ENCODE measurements around the gene GRAMD1B. TPM values are rescaled to one million over a fixed set of nuclear protein-coding genes. Genes with fewer than 3 reads are reported as not detected.

The GRAMD1B gene
- total RNA-seq, 1 experiment from 2014 or later = 82.1 TPM

GRCh38 chr11:123531325-123531724 is 101.3 kb downstream of the GRAMD1B start:
- BruUV-seq (replicated peaks) = no TSS peak

GRCh38 chr11:123532131-123532530 is 102.1 kb downstream of the GRAMD1B start:
- H3K9ac ChIP-seq (ENCODE audit: low read length) = no peak overlapping the region
- no peak; the same call in 1 of the 2 replicates for ATAC-seq
- peaks cover 7% of the 10 kb centered on the region for H3F3A ChIP-seq (ENCODE audit: low read length, unreplicated experiment)
- H3K4me3 ChIP-seq (ENCODE audit: low read length) = no peak overlapping the region
- peaks cover 11% of the 10 kb centered on the region; the same call in 1 of the 2 replicates for H4K20me1 ChIP-seq (ENCODE audit: low read length)
- peaks cover 4% of the 10 kb centered on the region; the same call in 1 of the 2 replicates for H3K36me3 ChIP-seq (ENCODE audit: low read depth, low read length)
- TF ChIP-seq EZH2phosphoT487 (IDR thresholded peaks at IDR 0.05; ENCODE audit: borderline replicate concordance, low read length) = no peak
- TF ChIP-seq EZH2 (IDR thresholded peaks at IDR 0.05; ENCODE audit: low read length, unreplicated experiment) = no peak
- TF ChIP-seq, protein P1, sequence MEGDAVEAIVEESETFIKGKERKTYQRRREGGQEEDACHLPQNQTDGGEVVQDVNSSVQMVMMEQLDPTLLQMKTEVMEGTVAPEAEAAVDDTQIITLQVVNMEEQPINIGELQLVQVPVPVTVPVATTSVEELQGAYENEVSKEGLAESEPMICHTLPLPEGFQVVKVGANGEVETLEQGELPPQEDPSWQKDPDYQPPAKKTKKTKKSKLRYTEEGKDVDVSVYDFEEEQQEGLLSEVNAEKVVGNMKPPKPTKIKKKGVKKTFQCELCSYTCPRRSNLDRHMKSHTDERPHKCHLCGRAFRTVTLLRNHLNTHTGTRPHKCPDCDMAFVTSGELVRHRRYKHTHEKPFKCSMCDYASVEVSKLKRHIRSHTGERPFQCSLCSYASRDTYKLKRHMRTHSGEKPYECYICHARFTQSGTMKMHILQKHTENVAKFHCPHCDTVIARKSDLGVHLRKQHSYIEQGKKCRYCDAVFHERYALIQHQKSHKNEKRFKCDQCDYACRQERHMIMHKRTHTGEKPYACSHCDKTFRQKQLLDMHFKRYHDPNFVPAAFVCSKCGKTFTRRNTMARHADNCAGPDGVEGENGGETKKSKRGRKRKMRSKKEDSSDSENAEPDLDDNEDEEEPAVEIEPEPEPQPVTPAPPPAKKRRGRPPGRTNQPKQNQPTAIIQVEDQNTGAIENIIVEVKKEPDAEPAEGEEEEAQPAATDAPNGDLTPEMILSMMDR (conservative IDR thresholded peaks at IDR 0.05; ENCODE audit: low read depth, low read length) = no peak
- H3K79me2 ChIP-seq (ENCODE audit: low read length) = peaks cover 27% of the 10 kb centered on the region; the same call in 1 of the 2 replicates
- no peak overlapping the region; the same call in 1 of the 2 replicates for H3K27ac ChIP-seq (ENCODE audit: low read length)
- H3K4me2 ChIP-seq (ENCODE audit: low read length) = no peak overlapping the region
- H3K27me3 ChIP-seq (ENCODE audit: low read length) = no peaks in the 10 kb centered on the region
- DNase-seq = peak; percentile 45
- H3K4me1 ChIP-seq (ENCODE audit: insufficient read depth, low read length) = peaks cover 22% of the 10 kb centered on the region
- H2AFZ ChIP-seq (ENCODE audit: low read length) = no peak overlapping the region
- CTCF ChIA-PET = no interaction called here
- no TSS peak for BruUV-seq (replicated peaks)
- POLR2A ChIA-PET (ENCODE audit: unreplicated experiment) = no interaction called here
- H3K9me3 ChIP-seq (ENCODE audit: low read length) = no peaks in the 10 kb centered on the region
- intact Hi-C loops (cut with micrococcal nuclease) = no loop called here
- no peaks in the 10 kb centered on the region for H3K9me2 ChIP-seq (replicated peaks; ENCODE audit: low read length)

More at GRCh38 chr11:123531325-123531724, 101.3 kb downstream of the GRAMD1B start:
- Histone ChIP-seq H3K9me3 (ENCODE audit: low read length) (no peaks in the 10 kb centered on the region), H3K27ac (ENCODE audit: low read length) (peak overlapping the region; percentile 16; the same call in 1 of the 2 replicates), H3K4me3 (ENCODE audit: low read length) (no peak overlapping the region), H3K79me2 (ENCODE audit: low read length) (peaks cover 24% of the 10 kb centered on the region; the same call in 1 of the 2 replicates), H3K27me3 (ENCODE audit: low read length) (no peaks in the 10 kb centered on the region), H4K20me1 (ENCODE audit: low read length) (0 out of 2 replicates have a peak, but pooled peaks cover 3% of the 10 kb centered on the region), H2AFZ (ENCODE audit: low read length) (no peak overlapping the region), H3K9ac (ENCODE audit: low read length) (no peak overlapping the region), H3K4me2 (ENCODE audit: low read length) (no peak overlapping the region), H3F3A (ENCODE audit: low read length, unreplicated experiment) (no peaks in the 10 kb centered on the region), H3K9me2 (replicated peaks; ENCODE audit: low read length) (no peaks in the 10 kb centered on the region), H3K4me1 (ENCODE audit: insufficient read depth, low read length) (peaks cover 14% of the 10 kb centered on the region), H3K36me3 (ENCODE audit: low read depth, low read length) (peaks cover 4% of the 10 kb centered on the region; the same call in 1 of the 2 replicates)
- ChIA-PET POLR2A (ENCODE audit: unreplicated experiment) (interaction anchor here (0.7 kb wide), 1 partner anchor 34 kb away, joined by 3 read pairs; no protein-coding TSS in a partner anchor), CTCF (interaction anchor here (1.2 kb wide), 1 partner anchor 24 kb away, joined by 4 read pairs; no protein-coding TSS in a partner anchor)
- peak; percentile 30 for DNase-seq
- intact Hi-C loops (cut with micrococcal nuclease) = no loop called here
- TF ChIP-seq EZH2 (IDR thresholded peaks at IDR 0.05; ENCODE audit: low read length, unreplicated experiment) = no peak
- TF ChIP-seq, protein P1 (conservative IDR thresholded peaks at IDR 0.05; ENCODE audit: low read depth, low read length) = no peak
- no peak for TF ChIP-seq EZH2phosphoT487 (IDR thresholded peaks at IDR 0.05; ENCODE audit: borderline replicate concordance, low read length)
- ATAC-seq = peak; percentile 53

DNA sequence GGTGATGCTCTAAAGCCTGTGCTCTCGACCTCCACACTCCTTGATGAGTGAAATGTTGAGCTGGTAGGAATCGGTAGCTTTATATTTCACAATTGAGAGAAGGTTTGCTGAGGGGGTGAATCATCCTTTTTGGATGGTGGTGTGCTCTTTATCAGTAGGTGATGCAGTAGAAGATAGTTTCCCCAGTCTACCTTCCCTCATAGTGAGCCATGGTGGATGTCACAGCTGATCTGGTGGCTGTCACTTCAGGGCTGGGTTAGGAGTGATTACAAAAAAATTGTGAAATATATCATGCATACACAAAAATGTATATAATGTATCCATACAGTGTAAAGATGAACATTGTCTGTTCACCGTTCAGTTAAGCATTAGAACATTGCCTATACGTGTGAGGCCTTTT is 105.3 kb downstream of the GRAMD1B start:
- no peak for ATAC-seq
- Histone ChIP-seq H3K9ac (ENCODE audit: low read length) (no peak overlapping the region), H3K4me3 (ENCODE audit: low read length) (no peak overlapping the region), H3K9me2 (replicated peaks; ENCODE audit: low read length) (no peaks in the 10 kb centered on the region), H3K9me3 (ENCODE audit: low read length) (no peaks in the 10 kb centered on the region), H2AFZ (ENCODE audit: low read length) (no peak overlapping the region), H3K4me1 (ENCODE audit: insufficient read depth, low read length) (peaks cover 35% of the 10 kb centered on the region), H3K27me3 (ENCODE audit: low read length) (no peaks in the 10 kb centered on the region), H3K36me3 (ENCODE audit: low read depth, low read length) (0 out of 2 replicates have a peak, but pooled peaks cover 4% of the 10 kb centered on the region), H4K20me1 (ENCODE audit: low read length) (peaks cover 16% of the 10 kb centered on the region; the same call in 1 of the 2 replicates), H3K4me2 (ENCODE audit: low read length) (no peak overlapping the region), H3F3A (ENCODE audit: low read length, unreplicated experiment) (peaks cover 17% of the 10 kb centered on the region), H3K27ac (ENCODE audit: low read length) (no peak overlapping the region), H3K79me2 (ENCODE audit: low read length) (peaks cover 36% of the 10 kb centered on the region; the same call in 1 of the 2 replicates)
- POLR2A ChIA-PET (ENCODE audit: unreplicated experiment) = no interaction called here
- CTCF ChIA-PET = no interaction called here
- intact Hi-C loops (cut with micrococcal nuclease) = no loop called here
- no TSS peak for BruUV-seq (replicated peaks)
- TF ChIP-seq EZH2phosphoT487 (IDR thresholded peaks at IDR 0.05; ENCODE audit: borderline replicate concordance, low read length) = no peak
- TF ChIP-seq, protein P1 (conservative IDR thresholded peaks at IDR 0.05; ENCODE audit: low read depth, low read length) = no peak
- TF ChIP-seq EZH2 (IDR thresholded peaks at IDR 0.05; ENCODE audit: low read length, unreplicated experiment) = no peak
- peak; percentile 39 for DNase-seq
